Nephron (organoid): ENCODE results near the gene ZNF341.

Source experiments
- H3K27ac Mint-ChIP-seq, 3 experiments: 2 replicates each; pipeline ENCODE4 v1.8.0; 2020; ENCODE audit warnings: mixed read lengths in 3 of 3, mild to moderate bottlenecking in 2 of 3, moderate library complexity in 1 of 3
- H3K27me3 Mint-ChIP-seq: 2 replicates; pipeline ENCODE4 v1.8.0; 2021; ENCODE audit warnings: low read depth, mild to moderate bottlenecking, moderate library complexity, mixed read lengths
- H3K36me3 Mint-ChIP-seq: 2 replicates; pipeline ENCODE4 v1.8.0; 2020; ENCODE audit warnings: low read depth, mixed read lengths
- H3K4me1 Mint-ChIP-seq: 2 replicates; pipeline ENCODE4 v1.8.0; 2020; ENCODE audit warnings: mixed read lengths
- H3K4me3 Mint-ChIP-seq, 3 experiments: 2 replicates each; pipeline ENCODE4 v1.8.0; 2020; ENCODE audit warnings: mild to moderate bottlenecking in 3 of 3, mixed read lengths in 3 of 3, moderate library complexity in 2 of 3
- H3K9me3 Mint-ChIP-seq: 2 replicates; pipeline ENCODE4 v1.8.0; 2020; ENCODE audit warnings: mixed read lengths
- CTCF ChIP-seq, 3 experiments: fragments of 200-600 bp; sonication (generic); IDR thresholded peaks; one replicate each; pipeline ENCODE4 v1.5.0; 2021; ENCODE audit warnings: antibody characterized with exemption in 3 of 3; ENCODE audit not compliant: unreplicated experiment in 3 of 3

The ZNF341 gene

GRCh38 chr20:33815671-33816070, 83.9 kb downstream of the ZNF341 start:
- H3K27me3 Mint-ChIP-seq: no peaks in the 10 kb centered on the region
- peaks cover 8% of the 10 kb centered on the region for H3K36me3 Mint-ChIP-seq
- H3K4me3 Mint-ChIP-seq: no peak overlapping the region
- H3K9me3 Mint-ChIP-seq: no peaks in the 10 kb centered on the region
- H3K27ac Mint-ChIP-seq: no peak overlapping the region
- H3K4me1 Mint-ChIP-seq: peaks cover 49% of the 10 kb centered on the region
- no peak for TF ChIP-seq CTCF (IDR thresholded peaks at IDR 0.05; ENCODE audit: unreplicated experiment in 3 of 3)

- peaks cover 8% of the 10 kb centered on the region for H3K36me3 Mint-ChIP-seq
- no peaks in the 10 kb centered on the region for H3K9me3 Mint-ChIP-seq
Measured at GRCh38 chr20:33816191-33816590, 84.4 kb downstream of the ZNF341 start.

GRCh38 chr20:33817411-33817810, 85.6 kb downstream of the ZNF341 start:
- peak overlapping the region in 2 of 3 experiments; percentile 5 to 6 for H3K27ac Mint-ChIP-seq
- no peak for TF ChIP-seq CTCF (IDR thresholded peaks at IDR 0.05; ENCODE audit: unreplicated experiment in 3 of 3)
- H3K4me1 Mint-ChIP-seq: peaks cover 45% of the 10 kb centered on the region
- H3K4me3 Mint-ChIP-seq: no peak overlapping the region
- no peaks in the 10 kb centered on the region for H3K9me3 Mint-ChIP-seq
- H3K36me3 Mint-ChIP-seq: peaks cover 8% of the 10 kb centered on the region
- no peaks in the 10 kb centered on the region for H3K27me3 Mint-ChIP-seq

More at GRCh38 chr20:33816191-33816590, 84.4 kb downstream of the ZNF341 start:
- Mint-ChIP-seq H3K4me1 (peaks cover 49% of the 10 kb centered on the region), H3K27me3 (no peaks in the 10 kb centered on the region), H3K27ac (no peak overlapping the region), H3K4me3 (no peak overlapping the region)
- TF ChIP-seq CTCF (IDR thresholded peaks at IDR 0.05; ENCODE audit: unreplicated experiment in 3 of 3): no peak

- TF ChIP-seq CTCF (IDR thresholded peaks at IDR 0.05; ENCODE audit: unreplicated experiment in 3 of 3): no peak
- no peaks in the 10 kb centered on the region for H3K27me3 Mint-ChIP-seq
- peak overlapping the region in 1 of 3 experiments; percentile 15 for H3K27ac Mint-ChIP-seq
- H3K36me3 Mint-ChIP-seq: peaks cover 5% of the 10 kb centered on the region
- peaks cover 27% of the 10 kb centered on the region for H3K4me1 Mint-ChIP-seq
- no peak overlapping the region for H3K4me3 Mint-ChIP-seq
- no peaks in the 10 kb centered on the region for H3K9me3 Mint-ChIP-seq
Measured at GRCh38 chr20:33819456-33819855, 87.7 kb downstream of the ZNF341 start.

GRCh38 chr20:33820362-33820761, 88.6 kb downstream of the ZNF341 start:
- Mint-ChIP-seq H3K27me3 (no peaks in the 10 kb centered on the region), H3K4me1 (peaks cover 29% of the 10 kb centered on the region)
- TF ChIP-seq CTCF (IDR thresholded peaks at IDR 0.05; ENCODE audit: unreplicated experiment in 3 of 3): no peak

GRCh38 chr20:33821270-33821836, 89.6 kb downstream of the ZNF341 start:
- Mint-ChIP-seq H3K27ac (no peak overlapping the region), H3K36me3 (no peaks in the 10 kb centered on the region), H3K9me3 (no peaks in the 10 kb centered on the region), H3K4me1 (peaks cover 39% of the 10 kb centered on the region), H3K27me3 (no peaks in the 10 kb centered on the region), H3K4me3 (no peak overlapping the region)
- no peak for TF ChIP-seq CTCF (IDR thresholded peaks at IDR 0.05; ENCODE audit: unreplicated experiment in 3 of 3)

More at GRCh38 chr20:33820362-33820761, 88.6 kb downstream of the ZNF341 start:
- H3K36me3 Mint-ChIP-seq: peaks cover under 1% of the 10 kb centered on the region
- H3K9me3 Mint-ChIP-seq: no peaks in the 10 kb centered on the region
- H3K4me3 Mint-ChIP-seq: no peak overlapping the region
- peak overlapping the region in 1 of 3 experiments; percentile 14 for H3K27ac Mint-ChIP-seq
